CD4-positive, alpha-beta T cell treated with Interleukin-12 subunit alpha and Interleukin-12 subunit beta, for 1 hour (primary cell): Measurements from ENCODE around the gene LNPK.

Experiments used
- DNase-seq: peaks from one replicate; pipeline ENCODE4 v3.0.0-alpha.2; 2020

LNPK gene

DNA sequence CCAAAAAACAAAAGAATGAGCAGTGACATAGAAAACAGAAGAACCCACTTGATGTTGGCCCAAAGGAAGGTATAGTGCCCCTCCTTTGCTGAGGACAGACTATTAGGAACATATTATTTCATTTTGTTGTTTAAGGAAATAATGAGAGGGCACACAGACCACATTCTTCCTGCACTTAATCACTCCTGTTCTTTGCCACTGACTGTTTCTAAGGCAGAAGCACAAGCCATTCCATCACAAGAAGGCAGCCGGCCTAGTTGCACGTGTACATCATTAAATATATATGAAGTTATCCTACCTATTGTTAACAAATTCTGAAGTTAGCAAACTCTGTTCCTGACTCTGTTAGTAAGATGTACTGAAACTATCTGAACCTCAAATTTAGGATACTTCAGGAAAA lies 110.0 kb downstream of the LNPK start:
- no peak for DNase-seq

DNA sequence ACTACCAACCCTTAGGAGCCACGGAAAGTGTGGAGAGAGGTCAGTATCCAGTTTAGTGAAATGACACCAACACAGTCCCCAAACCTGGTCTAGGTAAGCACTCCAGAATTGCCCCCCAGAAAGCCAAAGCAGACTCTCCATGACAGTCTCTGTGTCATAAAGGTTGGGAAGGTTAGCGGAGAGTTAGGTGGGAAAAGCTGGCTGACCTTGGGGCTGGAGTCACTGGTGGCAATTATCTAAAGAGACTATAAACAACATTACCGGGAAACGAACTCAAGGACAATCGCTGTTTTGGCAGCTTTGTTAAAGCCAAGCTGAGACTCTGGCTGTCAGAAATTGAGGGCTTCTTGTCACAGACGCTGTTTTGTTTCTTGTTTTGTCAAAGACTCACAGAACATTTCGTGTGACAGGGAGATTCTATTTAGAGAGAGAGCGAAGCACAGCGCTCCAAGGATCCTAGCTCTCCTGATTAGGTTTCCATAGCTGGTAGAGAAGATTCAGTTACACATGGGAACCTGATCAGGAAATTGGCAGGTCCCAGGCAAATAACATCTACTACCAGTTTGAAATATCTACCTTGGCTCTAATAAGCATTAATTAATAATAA lies 111.3 kb downstream of the LNPK start:
- DNase-seq = no peak

DNA sequence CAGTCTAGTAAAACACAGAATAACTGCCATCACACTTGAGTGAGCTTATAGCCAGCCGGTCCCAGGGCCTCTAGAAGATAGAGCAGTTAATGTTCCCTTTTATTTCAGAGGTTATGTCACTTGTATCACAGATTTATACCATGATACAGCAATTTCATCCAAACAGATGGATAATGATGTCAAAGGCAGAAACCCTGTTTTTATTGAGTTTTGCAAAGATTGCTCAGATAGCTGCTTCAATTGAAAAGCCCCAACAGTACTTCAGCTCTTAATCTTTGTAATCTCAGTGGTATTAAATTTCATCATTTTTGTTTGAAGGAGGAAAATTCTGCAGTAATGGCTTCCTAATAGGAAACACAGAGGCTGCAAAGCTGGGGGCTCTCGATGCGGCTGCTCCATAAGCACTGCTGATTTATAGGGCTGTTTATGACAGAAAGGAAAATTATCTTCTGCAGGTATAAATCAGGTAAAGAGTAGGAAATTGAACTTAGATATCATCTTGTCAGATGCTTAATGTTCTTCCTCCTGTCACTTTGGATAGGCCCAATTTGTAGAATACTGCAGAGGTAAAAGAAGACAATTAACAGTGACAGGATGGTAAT lies 112.3 kb downstream of the LNPK start:
- DNase-seq = no peak

DNA sequence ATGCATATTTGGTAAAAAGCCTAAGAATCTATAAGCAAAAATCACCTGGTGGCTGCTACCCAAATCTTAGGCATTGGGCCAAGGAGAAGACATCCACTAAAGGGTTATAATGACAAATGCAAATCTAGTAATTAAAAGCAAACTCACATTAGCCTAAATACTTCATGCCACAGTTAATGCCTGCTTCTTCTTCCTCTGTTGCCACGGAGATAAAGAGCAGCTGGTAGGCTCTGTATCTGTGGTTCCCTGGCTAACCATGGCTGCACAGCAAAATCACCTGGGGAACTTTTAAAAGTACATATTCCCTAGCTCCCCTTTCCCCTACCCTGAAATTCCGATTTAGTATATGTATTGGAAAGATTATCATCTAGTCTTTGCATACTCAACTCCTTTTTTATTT lies 114.3 kb downstream of the LNPK start:
- DNase-seq = no peak

DNA sequence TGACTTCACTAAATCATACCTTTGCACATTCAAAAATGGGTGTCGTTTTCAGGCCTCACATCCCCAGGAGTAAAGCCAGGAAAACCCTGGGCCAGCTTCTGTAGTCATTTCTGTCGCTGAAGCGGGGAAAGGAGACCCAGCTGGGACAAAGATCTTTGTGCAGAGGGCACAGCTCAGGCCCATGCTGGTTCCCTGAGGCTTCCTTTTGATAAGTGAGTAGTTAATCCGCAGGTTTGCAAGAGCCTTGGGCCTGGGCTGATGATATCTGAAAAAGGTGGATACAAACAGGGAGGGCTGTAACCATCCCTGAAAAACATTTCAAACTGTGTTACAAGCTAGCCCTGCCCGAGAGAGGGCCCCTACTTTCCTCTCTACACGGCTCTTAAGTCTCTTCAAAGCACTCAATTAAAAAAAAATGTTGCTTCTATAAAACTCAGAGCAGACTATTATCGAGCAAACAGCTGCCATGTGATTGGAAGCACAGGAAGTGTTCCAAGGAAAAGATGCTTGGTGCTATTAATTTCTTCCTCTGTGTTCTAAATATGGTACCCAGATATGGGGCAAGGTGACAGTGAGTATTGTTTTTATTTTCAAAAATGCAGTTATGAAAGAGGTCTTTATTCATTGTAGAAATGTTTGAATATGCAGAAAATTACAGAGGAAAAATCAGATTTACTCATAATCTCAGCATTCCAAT lies 117.2 kb downstream of the LNPK start:
- DNase-seq = no peak

DNA sequence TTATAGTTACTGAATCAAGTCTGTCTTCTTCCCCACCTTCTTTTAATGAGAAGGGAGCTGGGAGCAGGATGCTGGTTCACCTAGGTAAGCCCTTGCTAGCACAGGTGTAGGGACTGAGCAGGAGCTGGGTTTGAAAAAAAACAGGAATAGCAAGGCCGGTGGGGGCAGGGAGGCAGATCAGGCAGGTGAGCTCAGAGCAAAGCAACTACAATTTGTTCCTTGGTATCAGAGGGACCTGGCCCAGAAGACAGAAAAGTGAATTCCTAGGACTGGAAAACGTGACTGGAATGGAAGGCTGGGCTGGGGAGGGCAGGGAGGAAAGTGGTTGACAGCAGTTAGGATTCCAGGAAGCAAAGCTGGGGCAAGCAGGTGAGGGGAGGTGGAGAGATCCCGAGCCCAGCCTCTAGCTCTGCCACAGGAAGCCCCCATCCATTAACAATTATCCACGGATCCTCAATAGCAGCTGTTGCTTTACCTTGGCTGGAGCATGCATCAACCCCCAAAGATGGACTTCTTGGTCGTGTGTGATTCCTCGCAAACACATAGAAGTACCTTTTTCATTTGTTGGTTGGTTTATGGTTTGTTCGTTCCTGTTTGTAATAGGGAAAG lies 118.4 kb downstream of the LNPK start:
- DNase-seq = no peak

DNA sequence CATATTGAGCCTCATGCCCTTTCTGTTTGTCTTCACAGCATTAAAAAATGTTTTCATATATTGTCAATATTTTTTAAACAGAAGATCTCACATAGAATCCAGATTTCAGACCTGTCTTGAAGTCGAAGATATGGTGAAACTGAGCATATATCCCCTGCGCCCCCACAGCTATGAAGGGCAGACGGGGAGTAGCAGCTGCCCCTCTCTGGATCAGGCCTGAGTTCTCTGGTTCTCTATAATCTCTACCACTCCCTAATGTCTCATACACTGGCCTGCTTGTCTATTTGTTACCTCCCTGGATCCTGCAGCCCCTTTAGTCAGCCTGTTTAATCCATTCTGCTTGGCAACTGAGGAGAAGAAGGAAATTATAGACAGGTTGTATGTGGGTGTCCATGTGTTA lies 122.4 kb downstream of the LNPK start:
- no peak for DNase-seq

DNA sequence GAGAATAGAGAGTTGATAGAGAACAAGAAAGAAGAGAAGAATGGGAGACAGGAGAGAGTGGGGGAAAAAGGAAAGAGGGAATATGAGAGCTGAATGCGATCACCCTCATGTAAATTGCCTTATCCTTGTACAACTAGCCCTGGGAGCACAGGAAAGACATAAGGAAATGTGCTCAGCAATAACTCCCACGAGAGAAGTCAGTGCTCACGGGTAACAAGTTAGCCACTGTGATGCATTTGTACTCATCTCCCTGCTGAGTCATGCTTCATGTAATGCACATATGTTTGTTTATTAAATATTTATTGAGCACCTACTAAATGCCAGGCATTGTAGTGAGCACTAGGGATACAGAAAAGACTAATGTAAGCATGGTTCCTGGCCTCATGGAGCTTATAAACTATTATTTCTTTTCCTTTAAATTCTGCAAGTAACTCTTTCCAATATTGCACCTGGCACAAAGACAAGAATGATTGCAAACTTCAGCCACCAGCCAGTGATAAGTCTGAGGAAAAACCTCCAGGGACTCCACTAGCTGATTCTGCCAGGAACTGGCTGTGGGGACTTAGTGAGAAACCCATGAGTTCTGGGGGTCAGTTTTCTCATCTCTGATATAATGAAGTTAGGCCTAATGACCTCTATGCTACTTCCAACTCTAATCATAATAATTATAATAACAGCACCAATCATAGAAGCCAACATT lies 124.1 kb downstream of the LNPK start:
- no peak for DNase-seq

DNA sequence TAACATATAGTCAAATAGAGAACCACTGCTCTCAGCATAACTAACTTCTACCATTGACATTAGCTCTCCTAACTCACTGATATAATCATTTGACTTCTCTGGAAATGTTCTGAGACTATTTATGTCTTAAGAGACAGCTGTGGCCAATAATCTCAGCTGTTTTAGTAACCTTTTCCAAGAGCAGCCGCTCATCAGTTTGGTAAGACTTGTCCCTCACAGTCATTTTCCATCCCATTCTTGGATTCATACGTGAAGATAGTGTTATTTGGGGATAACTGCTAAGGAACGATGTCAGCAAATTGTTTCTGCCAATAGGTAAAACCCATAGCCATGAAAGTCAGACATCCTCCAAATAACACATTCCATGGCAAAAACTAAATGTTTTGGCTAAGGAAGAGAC lies 127.8 kb downstream of the LNPK start:
- no peak for DNase-seq
